ENCODE results near the gene CD96. TPM values are rescaled to one million over a fixed set of nuclear protein-coding genes. Genes with fewer than 3 reads are reported as not detected.

CD96 gene
- total RNA-seq, 1 experiment from 2014 or later: not detected

DNA sequence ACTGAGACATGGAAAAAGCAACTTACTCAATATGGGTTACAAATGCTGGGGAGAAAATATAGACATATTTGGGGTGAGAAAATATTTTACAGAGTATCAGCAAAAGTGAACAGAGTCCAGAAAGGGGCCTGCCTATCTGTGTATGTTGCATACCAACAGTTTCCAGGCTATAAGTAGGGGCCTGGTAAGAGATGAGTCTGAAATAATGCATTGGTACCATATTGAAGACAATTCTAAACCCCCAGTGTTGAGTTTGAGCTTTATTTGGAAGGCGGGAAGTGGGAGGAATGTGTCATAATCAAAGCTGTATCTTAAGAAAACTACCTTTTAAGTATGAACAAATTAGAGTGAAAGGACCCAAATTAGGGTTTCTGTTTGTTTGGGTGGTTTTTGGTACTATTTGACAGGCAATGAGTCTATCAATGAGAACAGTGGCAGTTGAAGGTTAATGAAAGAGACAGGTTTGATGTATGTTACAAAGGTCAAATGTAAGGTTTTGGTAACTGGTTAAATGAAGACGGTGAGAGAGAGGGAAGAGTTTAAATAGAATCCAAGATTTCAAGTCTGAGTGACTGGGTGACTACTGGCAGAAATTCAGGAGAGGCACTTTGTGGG lies 159.4 kb downstream of the CD96 start:
- Histone ChIP-seq H2BK12ac (ENCODE audit: insufficient read length, low read depth, low read length) (no peak overlapping the region), H2BK120ac (ENCODE audit: low read depth, low read length, poor library complexity, severe bottlenecking) (no peak overlapping the region), H3K79me2 (ENCODE audit: insufficient read depth, low read length) (0 out of 2 replicates have a peak, but pooled peaks cover 2% of the 10 kb centered on the region), H2AK5ac (ENCODE audit: insufficient read length, low read length) (no peak overlapping the region), H3K14ac (ENCODE audit: insufficient read depth, low read length) (no peak overlapping the region), H3T11ph (ENCODE audit: low read length) (no peak overlapping the region), H3K27me3 (ENCODE audit: insufficient read depth, low read length) (no peaks in the 10 kb centered on the region), H2BK15ac (ENCODE audit: low read depth, low read length) (no peak overlapping the region), H3K27ac (ENCODE audit: insufficient read length, low read depth, low read length) (no peak overlapping the region), H4K91ac (ENCODE audit: insufficient read length, low read depth, low read length) (no peak overlapping the region), H3K56ac (ENCODE audit: insufficient read length, low read depth, low read length) (no peak overlapping the region), H3K79me1 (ENCODE audit: insufficient read depth, low read depth, low read length, poor library complexity, severe bottlenecking) (no peaks in the 10 kb centered on the region), H2AFZ (ENCODE audit: low read length) (no peak overlapping the region), H3K4me1 (ENCODE audit: insufficient read depth, low read length) (no peaks in the 10 kb centered on the region; the same call in 1 of the 2 replicates), H3K18ac (ENCODE audit: insufficient read length, low read depth, low read length) (no peak overlapping the region), H3K9me3 (ENCODE audit: control insufficient read depth, low read depth, low read length) (no peaks in the 10 kb centered on the region), H2BK5ac (ENCODE audit: insufficient read length, low read length) (no peak overlapping the region), H3K4ac (ENCODE audit: low read depth, low read length) (no peak overlapping the region), H4K20me1 (ENCODE audit: control insufficient read depth, insufficient read depth, insufficient read length) (no peaks in the 10 kb centered on the region), H3K23ac (ENCODE audit: insufficient read length, low read depth, low read length) (no peak overlapping the region), H3K9ac (ENCODE audit: extremely low read depth, insufficient read length, low read length) (no peak overlapping the region), H3K4me2 (ENCODE audit: insufficient read depth, insufficient read length, low read length) (no peak overlapping the region), H3K23me2 (ENCODE audit: insufficient read length, low read depth, low read length, poor library complexity, severe bottlenecking) (no peaks in the 10 kb centered on the region), H4K8ac (replicated peaks; ENCODE audit: insufficient read length, low read depth, low read length) (no peak overlapping the region), H2BK20ac (ENCODE audit: low read depth, low read length, poor library complexity, severe bottlenecking) (no peak overlapping the region), H4K5ac (ENCODE audit: insufficient read length, low read depth, low read length) (no peak overlapping the region)
- no CpG with 5 or more reads among the region's 2 CpGs for WGBS (ENCODE audit: extremely low coverage, insufficient read length, low lambda C conversion rate)
- Mint-ChIP-seq H3K9me3 (no peaks in the 10 kb centered on the region), H3K4me1 (peaks cover 5 to 6% of the 10 kb centered on the region in 2 experiments), H3K27me3 (ENCODE audit: low read depth) (no peaks in the 10 kb centered on the region), H3K4me3 (no peak overlapping the region), H3K36me3 (ENCODE audit: insufficient read depth in 1 of 3, low read depth in 3 of 3) (no peaks in the 10 kb centered on the region), H3K27ac (no peak overlapping the region)
- DNase-seq: no peak
- TF ChIP-seq, protein P1, sequence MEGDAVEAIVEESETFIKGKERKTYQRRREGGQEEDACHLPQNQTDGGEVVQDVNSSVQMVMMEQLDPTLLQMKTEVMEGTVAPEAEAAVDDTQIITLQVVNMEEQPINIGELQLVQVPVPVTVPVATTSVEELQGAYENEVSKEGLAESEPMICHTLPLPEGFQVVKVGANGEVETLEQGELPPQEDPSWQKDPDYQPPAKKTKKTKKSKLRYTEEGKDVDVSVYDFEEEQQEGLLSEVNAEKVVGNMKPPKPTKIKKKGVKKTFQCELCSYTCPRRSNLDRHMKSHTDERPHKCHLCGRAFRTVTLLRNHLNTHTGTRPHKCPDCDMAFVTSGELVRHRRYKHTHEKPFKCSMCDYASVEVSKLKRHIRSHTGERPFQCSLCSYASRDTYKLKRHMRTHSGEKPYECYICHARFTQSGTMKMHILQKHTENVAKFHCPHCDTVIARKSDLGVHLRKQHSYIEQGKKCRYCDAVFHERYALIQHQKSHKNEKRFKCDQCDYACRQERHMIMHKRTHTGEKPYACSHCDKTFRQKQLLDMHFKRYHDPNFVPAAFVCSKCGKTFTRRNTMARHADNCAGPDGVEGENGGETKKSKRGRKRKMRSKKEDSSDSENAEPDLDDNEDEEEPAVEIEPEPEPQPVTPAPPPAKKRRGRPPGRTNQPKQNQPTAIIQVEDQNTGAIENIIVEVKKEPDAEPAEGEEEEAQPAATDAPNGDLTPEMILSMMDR (conservative IDR thresholded peaks at IDR 0.05): no peak

Other genes with a start within 250 kb of the CD96 start
- gene ZBED2, start 53.1 kb downstream of the CD96 start, total RNA-seq (2021): not detected in 2 replicates
- gene PLCXD2, start 132.5 kb downstream of the CD96 start, total RNA-seq (2021): 1.5 and 1.7 TPM in 2 replicates